GM19239 (cell line): ENCODE results near the gene KCTD1.

Experiments
- DNase-seq: peaks from one replicate; pipeline ENCODE4 v3.0.0; 2011; ENCODE audit warnings: low spot score; ENCODE audit not compliant: insufficient read length
- FAIRE-seq: peaks from 2 replicates; lab custom pipeline; 2011; peaks lifted over from hg19 to GRCh38; lab: Jason Lieb, UNC

The KCTD1 gene

DNA sequence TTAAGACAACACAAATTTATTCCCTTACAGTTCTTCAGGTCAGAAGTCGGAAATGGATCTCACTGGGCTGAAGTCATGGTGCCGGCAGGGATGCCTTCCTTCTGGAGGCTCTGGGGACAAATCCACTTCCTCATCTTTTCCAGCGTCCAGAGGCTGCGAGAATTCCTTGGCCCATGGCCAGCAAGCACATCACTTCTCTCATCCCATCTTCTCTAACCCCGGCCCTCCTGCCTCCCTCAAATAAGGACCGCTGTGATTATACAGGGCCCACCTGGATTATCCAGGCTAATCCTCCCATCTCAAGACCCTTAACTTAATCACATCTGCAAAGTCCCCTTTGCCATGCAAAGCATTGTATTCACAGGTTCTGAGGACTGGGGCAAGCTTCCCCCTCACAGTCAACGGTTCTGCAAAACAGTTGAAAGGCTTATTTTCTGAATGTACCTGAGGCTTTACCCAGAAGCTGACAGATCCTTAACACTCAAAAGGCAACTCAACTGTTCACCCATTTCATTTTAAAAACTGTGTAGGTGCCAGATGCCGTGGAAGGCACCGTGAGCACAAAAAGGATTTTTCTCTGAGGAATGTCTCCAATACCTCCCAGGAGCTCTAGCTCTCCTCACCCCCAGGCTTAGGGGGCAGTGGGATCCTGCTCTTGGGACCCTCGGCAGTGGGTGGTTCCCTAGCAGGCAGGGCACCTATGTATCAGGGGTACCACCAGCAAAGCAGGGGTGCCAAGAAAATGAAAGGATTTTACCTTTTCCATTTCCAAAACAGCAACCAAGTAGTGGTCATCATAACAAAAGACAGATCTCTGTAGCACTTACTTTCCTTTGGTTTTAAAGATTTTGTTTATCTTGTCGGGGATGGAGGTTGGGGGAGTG lies 84.0 kb downstream of the KCTD1 start:
- DNase-seq (no peak), FAIRE-seq (no peak)

DNA sequence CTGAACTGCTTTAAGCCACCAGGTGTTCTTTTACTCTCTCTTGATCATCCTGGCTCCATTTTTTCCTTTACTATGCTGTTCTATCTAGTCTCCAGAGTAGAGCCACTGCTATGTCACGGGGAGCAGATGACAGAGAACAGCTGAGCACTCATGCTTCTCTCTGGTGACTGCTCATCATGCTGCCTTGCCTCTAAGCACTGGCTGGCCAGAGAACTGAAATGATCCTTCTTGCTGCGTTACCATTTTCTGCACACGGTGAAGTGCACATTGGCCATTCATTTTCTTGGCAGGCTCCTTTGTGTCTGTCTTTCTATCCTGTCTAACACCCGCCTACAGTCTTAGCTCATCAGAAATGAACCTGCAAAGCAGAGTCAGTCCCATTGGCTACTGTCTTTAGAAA lies 86.0 kb downstream of the KCTD1 start:
- FAIRE-seq, result peak; percentile 26
- DNase-seq, result no peak

DNA sequence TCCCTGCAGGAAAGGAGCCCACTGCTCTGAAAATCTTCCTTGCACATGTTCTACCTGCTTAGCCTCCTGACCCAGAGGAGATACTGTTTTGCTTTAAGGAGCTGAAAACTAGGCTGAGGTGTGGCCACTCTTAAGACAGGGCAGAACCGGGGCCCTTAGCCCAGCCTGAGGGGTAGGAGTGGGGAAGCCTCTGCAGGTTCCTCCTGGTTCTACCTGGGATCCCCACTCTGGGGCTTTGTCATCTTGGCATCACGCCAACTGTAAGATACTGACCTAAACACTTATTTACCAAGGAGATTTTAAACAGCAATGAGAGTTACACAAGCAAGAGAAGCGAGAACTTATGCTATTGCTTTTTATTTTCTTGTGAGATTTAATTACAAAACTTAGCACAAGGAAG lies 86.9 kb downstream of the KCTD1 start:
- FAIRE-seq, result peak; percentile 66
- no peak for DNase-seq

DNA sequence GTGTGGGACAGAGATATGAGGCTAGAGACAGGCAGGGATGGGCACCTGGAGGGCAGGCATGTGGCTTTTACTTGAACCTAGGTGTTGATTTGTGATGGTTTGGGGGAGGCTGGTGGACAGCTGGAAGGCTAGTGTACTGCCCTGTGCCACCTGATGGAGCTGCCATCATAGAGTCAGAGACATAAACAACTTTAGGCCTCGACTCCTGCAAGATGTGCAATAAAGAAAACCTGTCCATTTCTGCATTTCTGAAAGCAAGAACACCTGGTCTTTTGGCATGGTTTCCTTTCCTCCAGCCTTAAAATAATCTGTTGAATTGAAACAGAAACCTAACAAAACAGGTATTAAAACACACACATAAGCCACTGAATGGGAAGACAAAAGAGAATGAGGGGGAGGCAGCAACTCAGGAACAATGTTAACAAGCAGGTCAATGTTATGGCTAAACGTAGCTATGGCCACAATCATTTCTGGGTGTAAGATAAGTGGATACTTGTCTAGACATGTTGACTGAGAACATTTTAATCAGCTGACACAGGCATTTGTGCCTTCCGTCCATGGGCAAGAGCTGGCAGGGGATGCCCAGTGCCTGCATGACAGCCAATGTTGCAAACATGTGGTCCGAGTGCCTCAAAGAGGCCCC lies 87.8 kb downstream of the KCTD1 start:
- FAIRE-seq, result peak; percentile 97

DNA sequence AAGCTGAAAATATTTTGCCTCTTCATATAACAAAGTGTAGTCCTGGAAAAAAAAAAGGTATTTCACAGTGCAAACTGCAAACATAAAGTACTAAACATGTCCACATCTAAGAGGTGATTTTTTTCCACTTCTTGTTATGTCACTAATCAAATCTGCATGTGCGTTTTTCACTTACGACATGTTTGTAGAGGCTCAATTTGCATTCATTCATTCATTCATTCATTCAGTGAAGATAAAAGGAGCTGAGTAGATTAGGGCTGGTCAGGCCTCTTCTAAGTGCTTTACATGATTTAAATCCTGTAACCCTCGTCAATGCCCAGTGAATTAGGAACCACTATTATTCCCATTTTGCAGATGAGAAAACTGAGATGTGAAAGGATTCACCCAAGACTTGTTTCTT lies 88.5 kb downstream of the KCTD1 start:
- no peak for FAIRE-seq
- no peak for DNase-seq

More for the DNA sequence above, 87.8 kb downstream of the KCTD1 start:
- peak; percentile 27 for DNase-seq

DNA sequence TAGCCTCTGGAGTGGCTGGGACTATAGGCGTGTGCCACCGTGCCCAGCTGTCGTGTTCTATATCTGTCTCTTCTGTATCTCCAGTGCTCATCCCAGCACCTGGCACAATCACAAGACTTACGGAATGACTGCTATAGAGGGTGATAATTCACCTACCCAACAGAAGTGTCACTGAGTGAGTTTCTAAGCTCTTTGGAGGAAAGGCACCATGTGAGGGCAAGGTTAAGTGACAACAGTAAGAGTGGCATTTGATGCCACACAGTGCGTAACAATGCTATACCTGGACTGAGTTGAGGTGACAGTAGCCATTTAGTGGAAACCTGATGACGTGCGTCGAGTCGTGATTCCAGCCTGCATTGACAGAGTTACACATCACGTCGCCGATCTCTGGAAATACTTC lies 89.0 kb downstream of the KCTD1 start:
- DNase-seq (no peak), FAIRE-seq (peak; percentile 68)

DNA sequence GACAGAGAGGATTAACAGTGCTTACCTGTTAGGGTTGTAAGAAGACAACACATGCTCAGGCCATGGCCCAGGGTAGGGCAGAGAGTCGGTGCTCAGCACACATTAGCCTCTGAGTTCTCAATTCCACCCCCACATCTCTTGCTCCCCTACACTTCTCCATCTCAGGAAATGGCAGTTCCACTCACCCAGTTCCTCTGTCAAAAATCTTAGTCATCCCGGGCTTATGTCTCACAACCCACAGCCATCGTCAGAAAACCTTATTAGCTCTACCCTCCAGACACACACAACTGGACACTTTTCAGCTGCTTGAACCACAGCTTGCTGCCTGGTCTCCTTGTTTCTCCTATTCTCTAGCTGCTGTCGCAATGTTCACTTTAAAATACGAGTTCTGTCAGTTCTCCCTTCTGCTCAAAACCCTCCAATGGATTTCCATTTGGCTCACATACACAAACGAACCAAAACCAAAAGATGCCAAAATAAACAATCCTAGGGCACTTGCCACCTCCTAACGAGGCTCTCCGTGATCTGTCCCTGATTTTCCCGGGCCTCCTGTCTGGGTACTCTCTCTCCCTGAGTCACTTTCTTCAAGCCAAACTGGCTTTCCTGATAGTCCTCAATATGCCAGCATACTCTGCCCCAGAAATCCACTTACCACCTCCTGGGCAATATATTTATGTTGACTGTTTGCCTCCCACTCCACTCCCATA lies 89.7 kb downstream of the KCTD1 start:
- FAIRE-seq, result peak; percentile 91
- no peak for DNase-seq

DNA sequence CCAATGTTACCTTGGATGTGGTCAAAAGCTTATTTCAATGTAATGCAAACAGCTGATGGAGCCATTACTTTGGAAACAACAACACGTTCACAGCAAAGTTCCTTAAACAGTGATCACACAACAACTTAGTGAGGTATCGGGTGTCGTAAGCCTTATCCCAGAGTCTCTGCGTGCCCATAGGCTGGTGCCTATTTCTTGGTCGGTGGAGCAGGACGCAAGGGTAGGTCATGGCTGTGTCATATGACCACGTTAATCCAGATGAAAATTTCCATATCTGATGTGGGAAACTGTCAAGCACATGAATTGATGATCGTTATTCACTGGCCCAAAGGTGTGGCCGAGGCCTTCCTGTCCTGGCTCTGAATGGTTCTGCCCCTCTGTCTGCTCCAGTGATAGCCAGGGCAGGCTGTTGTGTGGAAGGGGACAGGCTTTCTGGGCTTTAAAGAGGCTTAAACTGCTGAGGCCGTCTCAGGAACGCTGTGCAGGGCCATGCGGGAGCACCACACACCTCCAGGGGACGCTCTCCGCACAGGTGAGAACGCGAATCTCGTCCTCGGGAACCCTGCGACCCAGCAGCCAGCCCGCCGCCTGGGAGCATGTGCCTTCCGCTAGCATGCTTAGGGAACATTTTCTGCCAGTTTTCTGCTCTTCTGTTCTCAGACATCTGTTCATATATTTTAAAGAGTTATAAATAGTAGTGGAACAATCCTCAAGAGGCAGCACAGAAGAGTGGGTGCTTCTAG lies 90.6 kb downstream of the KCTD1 start:
- FAIRE-seq (no peak), DNase-seq (no peak)

DNA sequence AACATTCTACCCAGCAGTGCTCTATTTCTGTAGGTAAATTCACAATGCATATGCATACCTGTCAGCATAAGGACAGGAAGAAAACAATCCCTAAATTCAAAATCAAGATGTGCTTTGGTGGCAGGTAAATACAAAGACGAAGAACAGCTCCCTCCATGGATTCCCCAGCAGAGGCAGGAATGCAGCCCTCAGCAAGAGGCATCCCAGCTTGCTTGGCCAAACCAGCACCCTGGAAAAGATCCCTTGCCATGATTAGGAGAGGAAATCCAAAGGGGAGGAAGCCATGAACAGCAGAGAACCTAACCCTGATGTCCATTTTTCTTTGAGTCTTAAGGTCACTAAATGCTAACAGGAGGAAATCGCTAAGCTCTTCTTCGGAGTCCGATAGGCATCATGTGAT lies 91.2 kb downstream of the KCTD1 start:
- DNase-seq (no peak), FAIRE-seq (peak; percentile 67)

DNA sequence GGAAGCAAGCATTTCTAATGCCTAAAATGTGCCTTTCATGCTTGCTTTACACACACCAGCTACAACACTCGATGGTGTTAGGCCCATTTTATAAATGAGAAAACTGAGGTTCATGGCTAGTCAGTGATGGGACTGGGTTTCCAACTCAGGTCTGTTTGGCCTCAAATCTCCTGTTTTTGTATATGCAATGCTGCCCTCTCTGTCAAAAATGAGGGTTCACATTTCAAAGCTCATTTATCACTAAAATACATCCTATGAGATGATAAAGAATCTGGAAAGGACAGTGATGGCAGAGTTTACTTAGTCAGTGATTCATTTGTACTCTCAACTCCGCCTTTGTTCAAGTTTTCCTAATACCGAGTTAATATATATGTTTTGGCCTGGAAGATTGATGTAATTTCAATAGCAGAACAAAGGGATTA lies 92.3 kb downstream of the KCTD1 start:
- FAIRE-seq (peak; percentile 72), DNase-seq (no peak)

DNA sequence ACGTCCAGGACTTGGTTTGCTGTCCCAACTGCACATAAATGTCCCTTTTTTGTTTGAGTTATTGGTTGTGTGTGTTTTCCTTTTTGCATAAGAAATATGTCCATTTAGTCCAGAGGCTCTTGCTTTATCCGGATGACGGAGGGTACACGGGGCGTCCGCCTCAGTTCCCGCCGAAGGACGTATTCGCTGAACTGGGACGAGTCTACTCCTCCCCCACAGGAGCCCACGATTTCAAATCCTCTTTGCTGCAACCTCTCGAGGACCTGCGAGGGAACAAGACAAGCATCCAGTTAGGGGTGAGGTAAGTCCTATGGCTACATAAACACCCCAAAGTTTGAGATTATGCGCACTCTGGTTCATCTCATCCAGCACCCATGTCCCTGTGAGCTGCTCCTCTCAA lies 92.7 kb downstream of the KCTD1 start:
- DNase-seq (no peak), FAIRE-seq (no peak)

DNA sequence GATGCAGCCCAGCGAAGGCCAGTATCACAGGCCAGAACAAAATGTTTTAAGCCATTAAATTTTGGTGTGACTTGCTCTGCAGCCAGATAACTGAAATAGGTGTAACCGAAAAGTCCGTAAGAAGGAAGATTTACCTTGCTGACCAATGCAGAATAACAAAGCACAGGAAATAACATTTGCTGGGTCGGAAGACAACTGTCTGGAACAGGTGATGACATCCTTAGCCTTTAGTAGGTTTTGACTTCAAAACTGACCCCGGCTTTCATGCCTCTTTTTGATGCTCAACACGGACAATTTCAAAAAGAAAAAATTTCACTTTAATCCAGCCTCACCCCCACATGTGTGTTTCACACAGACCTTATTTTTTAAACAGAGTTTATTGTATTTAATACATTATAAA lies 93.7 kb downstream of the KCTD1 start:
- FAIRE-seq (no peak), DNase-seq (no peak)

DNA sequence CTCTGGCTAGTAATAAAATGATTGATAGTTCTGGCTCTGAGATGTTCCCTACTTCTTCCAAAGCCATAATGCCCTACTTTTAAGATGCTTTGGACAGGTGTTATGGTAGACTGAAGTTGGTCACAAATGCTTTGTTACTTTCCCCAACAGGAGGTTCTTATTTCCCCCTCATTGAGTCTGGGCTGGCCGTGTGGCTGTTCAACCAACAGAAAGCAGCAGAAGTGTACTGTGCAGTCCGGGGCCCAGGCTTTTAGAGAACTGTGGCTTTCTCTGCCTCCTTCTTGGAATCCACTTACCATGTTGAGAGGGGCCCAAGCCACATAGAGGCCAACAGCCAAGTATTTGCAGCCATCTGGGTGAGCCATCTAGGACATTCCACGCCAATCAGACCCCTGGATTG lies 94.2 kb downstream of the KCTD1 start:
- DNase-seq (no peak), FAIRE-seq (no peak)

DNA sequence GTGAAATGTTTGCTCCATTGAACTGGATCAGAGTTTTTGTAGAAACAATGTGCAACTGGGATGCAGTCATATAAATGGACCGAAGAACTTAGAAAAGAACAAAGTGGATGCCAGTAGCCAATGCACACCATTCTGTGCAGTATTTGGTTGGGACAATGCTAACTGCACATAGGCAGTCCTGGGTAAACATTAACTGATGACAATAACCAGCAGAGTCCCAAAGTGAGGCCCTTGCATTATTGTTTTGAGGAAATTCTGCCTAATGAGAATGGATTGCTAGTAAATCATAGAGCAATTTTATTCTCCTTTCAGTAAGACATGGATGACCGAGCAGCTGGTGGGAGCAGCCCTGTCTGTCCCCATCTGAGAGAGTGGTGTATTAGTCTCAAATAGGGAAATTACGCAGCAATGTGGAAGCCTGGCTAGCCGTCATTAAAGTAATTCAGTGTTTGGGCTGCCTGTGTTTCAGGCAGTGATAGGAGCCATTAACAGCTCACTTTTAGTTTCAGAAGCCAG lies 94.9 kb downstream of the KCTD1 start:
- DNase-seq, result peak; percentile 31

DNA sequence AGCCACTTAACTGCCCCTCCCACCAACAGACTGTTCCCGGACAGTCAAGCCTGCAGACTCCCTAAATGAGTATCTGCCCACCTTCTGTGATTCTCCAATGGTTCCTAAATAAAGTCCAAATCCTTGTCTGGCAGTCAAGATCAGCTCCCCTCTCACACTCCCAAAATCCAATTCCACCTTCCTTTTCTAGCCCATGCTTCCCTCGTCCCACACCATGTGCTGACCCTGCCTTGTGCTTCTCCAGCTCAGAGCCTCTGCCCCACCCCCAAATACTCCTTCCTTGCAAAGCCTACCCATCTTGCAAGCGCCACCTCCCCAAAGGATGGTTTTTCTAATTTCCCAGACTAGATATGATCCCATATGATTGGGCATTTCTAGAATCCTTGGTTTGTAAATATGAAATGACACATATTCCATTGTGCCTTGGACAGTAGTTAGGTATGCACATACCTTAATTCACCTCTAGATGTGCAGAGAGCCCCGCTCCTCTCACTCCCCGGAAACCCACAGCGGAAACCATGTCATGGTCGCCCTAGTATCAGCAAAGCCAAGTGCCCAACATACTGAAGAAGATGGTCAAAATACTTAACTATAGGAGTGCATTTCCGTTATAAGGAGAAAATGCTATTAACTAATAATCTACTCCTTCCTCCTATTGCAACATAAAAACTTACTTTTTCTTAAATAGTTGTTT lies 97.2 kb downstream of the KCTD1 start:
- FAIRE-seq, result no peak
- no peak for DNase-seq

More for the DNA sequence above, 94.9 kb downstream of the KCTD1 start:
- FAIRE-seq, result peak; percentile 81

DNA sequence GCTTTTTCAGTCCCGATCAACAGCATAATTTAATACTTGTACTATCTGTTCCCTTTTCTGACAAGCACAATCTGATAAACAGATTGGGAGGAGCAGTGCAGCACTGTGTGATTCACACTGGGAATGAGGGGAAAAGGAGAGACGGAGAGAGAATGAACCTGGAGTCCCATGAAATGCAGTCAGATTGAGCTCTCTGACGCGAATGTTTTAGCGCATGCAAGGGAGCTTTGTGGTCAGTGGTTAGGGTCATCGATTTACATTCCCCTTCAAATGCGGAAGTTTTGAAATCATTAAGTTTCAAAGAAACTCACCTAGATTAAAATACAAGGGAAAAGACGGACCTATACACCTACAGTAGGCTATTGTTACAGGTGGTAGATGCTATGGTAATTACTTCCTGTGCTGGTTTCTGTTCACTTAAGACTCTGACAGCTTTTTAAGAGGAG lies 99.6 kb downstream of the KCTD1 start:
- FAIRE-seq, result peak; percentile 71
- no peak for DNase-seq

DNA sequence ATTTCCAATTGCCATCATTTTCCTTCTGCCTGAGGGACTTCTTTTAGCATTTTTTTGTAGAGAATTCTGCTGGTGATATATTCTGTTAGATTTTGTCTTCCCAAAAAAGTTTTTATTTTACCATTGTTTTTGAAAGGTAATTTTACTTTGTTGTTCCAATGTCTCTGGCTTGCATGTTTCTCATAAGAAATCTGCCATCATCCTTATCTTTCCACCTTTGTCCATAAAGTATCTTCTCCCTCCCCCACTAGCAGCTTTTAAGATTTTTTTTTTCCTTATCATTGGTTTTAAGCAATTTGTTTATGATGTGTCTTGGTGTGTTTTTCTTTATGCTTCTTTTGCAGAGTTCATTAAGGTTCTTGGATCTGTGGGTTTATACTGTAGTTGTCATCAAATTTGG lies 104.5 kb downstream of the KCTD1 start:
- DNase-seq, result no peak
- no peak for FAIRE-seq

DNA sequence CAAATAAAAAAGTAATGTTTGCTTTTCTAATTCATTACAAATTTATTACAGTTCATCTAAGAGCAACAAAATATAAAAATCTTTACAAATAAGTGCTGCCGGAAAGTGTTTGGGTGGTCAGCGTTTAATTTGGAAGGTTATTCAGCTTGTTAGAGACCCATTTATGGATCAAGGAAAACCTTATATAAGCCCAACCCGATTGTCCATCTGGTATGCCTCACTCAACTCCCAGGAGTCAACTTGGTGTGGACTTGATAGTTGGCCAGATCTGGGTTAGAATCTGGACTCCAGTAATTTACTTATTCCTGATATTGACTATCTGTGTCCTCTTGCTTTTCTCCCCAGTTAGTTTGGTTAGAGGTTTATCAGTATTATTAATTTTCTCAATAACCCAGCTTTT lies 106.2 kb downstream of the KCTD1 start:
- FAIRE-seq (no peak), DNase-seq (no peak)

DNA sequence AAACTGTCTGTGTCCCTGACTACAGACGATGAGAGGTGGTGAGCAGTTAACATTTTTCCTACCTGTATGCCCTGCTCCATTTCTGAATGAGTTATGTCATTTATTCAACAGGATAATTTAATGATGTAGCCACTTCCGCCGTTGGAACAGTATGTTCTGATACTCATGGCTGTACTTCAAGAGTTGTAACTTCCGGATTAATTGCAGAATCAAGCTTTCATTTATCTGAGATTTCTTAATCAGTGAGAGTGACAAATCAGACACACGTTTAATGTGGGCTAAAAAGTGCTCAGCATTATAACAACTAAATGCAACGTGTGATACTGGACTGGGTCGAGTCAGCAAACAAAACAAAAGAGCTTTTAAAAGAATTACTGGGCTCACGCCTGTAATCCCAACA lies 107.7 kb downstream of the KCTD1 start:
- FAIRE-seq, result no peak
- DNase-seq, result no peak
